Mesendoderm (in vitro differentiated cells): ENCODE measurements around the gene PDIA5.

Experiments
- DNase-seq: peaks from one replicate; pipeline ENCODE4 v3.0.0; 2013
- H2AK5ac ChIP-seq: 2 replicates; pipeline ENCODE4 v1.6.1; 2013; ENCODE audit warnings: low read length, inconsistent platforms
- H2BK120ac ChIP-seq: 2 replicates; pipeline ENCODE4 v1.6.1; 2013; ENCODE audit warnings: low read depth, mild to moderate bottlenecking, low read length, moderate library complexity, mixed read lengths
- H2BK15ac ChIP-seq: replicated peaks from 2 replicates; pipeline ENCODE4 v1.6.1; 2013; ENCODE audit warnings: low read depth, mild to moderate bottlenecking, moderate library complexity
- H2BK5ac ChIP-seq: 2 replicates; pipeline ENCODE4 v1.6.1; 2013; ENCODE audit warnings: low read length, inconsistent platforms
- H3K18ac ChIP-seq: 2 replicates; pipeline ENCODE4 v1.6.1; 2013; ENCODE audit warnings: mild to moderate bottlenecking, low read length, mixed read lengths
- H3K23ac ChIP-seq: one replicate; pipeline ENCODE4 v1.6.1; 2013; ENCODE audit warnings: low read length
- H3K27ac ChIP-seq: 2 replicates; pipeline ENCODE4 v1.5.1; 2013; ENCODE audit warnings: low read depth, mild to moderate bottlenecking, inconsistent platforms, low read length, moderate library complexity
- H3K27me3 ChIP-seq: 2 replicates; pipeline ENCODE4 v1.6.1; 2013; ENCODE audit warnings: low read length, control low read depth, mild to moderate bottlenecking, inconsistent platforms; ENCODE audit not compliant: insufficient read depth, poor library complexity
- H3K36me3 ChIP-seq: 2 replicates; pipeline ENCODE4 v1.6.1; 2013; ENCODE audit warnings: low read length, inconsistent platforms; ENCODE audit not compliant: control insufficient read depth, insufficient read depth
- H3K4ac ChIP-seq: one replicate; pipeline ENCODE4 v1.6.1; 2013; ENCODE audit warnings: low read depth, mild to moderate bottlenecking, low read length, moderate library complexity
- H3K4me1 ChIP-seq: 2 replicates; pipeline ENCODE4 v1.6.1; 2013; ENCODE audit warnings: low read depth, low read length, inconsistent platforms; ENCODE audit not compliant: control insufficient read depth
- H3K4me2 ChIP-seq: 2 replicates; pipeline ENCODE4 v1.6.1; 2013; ENCODE audit warnings: low read length
- H3K4me3 ChIP-seq: 2 replicates; pipeline ENCODE4 v1.5.1; 2013; ENCODE audit warnings: mild to moderate bottlenecking, low read length
- H3K56ac ChIP-seq: one replicate; pipeline ENCODE4 v1.6.1; 2013; ENCODE audit warnings: low read length
- H3K79me1 ChIP-seq: 2 replicates; pipeline ENCODE4 v1.6.1; 2013; ENCODE audit warnings: low read length, inconsistent platforms
- H3K79me2 ChIP-seq: 2 replicates; pipeline ENCODE4 v1.6.1; 2013; ENCODE audit warnings: mild to moderate bottlenecking, low read length; ENCODE audit not compliant: control insufficient read depth, insufficient read depth
- H3K9ac ChIP-seq: 2 replicates; pipeline ENCODE4 v1.6.1; 2013; ENCODE audit warnings: low read length, inconsistent platforms
- H4K5ac ChIP-seq: one replicate; pipeline ENCODE4 v1.6.1; 2013; ENCODE audit warnings: low read length
- H4K8ac ChIP-seq: one replicate; pipeline ENCODE4 v1.6.1; 2013; ENCODE audit warnings: low read depth, mild to moderate bottlenecking, control low read depth, low read length, moderate library complexity
- WGBS: extraction: QIAGEN DNeasy Blood & Tissue Kit; methylation state at CpG from one replicate; pipeline ENCODE4 v1.1.7; 2013; ENCODE audit warnings: low lambda C conversion rate, missing lambda C conversion rate; ENCODE audit not compliant: insufficient coverage; ENCODE audit errors: extremely low coverage; 5-methylcytosine and 5-hydroxymethylcytosine counted together

The PDIA5 gene

GRCh38 chr3:123027292-123028232, 39.3 kb upstream of the PDIA5 start, which contains the start of gene SEMA5B:
TSS of gene SEMA5B (minus strand) at chr3:123027763. CDS start at chr3:122961263, 66,500 bp downstream.
- peak; percentile 93 for DNase-seq
- Histone ChIP-seq H3K36me3 (no peaks in the 10 kb centered on the region), H3K4me2 (peak within 1 kb of the TSS; percentile 94), H4K8ac (no peak within 1 kb of the TSS), H3K9ac (peak within 1 kb of the TSS; percentile 82), H3K79me2 (no peaks in the 10 kb centered on the region), H3K79me1 (peaks cover 2% of the 10 kb centered on the region), H3K27me3 (peaks cover 3% of the 10 kb centered on the region), H3K27ac (no peak within 1 kb of the TSS), H3K4me1 (peaks cover 2% of the 10 kb centered on the region), H2BK5ac (no peak within 1 kb of the TSS), H2BK15ac (no peak within 1 kb of the TSS), H4K5ac (no peak within 1 kb of the TSS), H3K4me3 (peak within 1 kb of the TSS; percentile 59), H3K56ac (peak within 1 kb of the TSS; percentile 93), H2BK120ac (no peak within 1 kb of the TSS), H3K4ac (no peak within 1 kb of the TSS), H2AK5ac (no peak within 1 kb of the TSS), H3K18ac (peak within 1 kb of the TSS; percentile 21), H3K23ac (peak within 1 kb of the TSS; percentile 17)
- no CpG with 5 or more reads among the region's 94 CpGs for WGBS

- Histone ChIP-seq H3K4me2 (peak overlapping the region; percentile 94), H2BK15ac (no peak overlapping the region), H3K9ac (peak overlapping the region; percentile 58), H3K4me1 (peaks cover 2% of the 10 kb centered on the region), H4K5ac (no peak overlapping the region), H4K8ac (no peak overlapping the region), H3K4ac (no peak overlapping the region), H3K56ac (peak overlapping the region; percentile 61), H3K4me3 (peak overlapping the region; percentile 3), H3K27me3 (peaks cover 3% of the 10 kb centered on the region), H3K79me1 (peaks cover 2% of the 10 kb centered on the region), H3K18ac (peak overlapping the region; percentile 21), H3K79me2 (no peaks in the 10 kb centered on the region), H3K27ac (no peak overlapping the region), H2AK5ac (no peak overlapping the region), H3K23ac (no peak overlapping the region), H3K36me3 (no peaks in the 10 kb centered on the region), H2BK5ac (no peak overlapping the region), H2BK120ac (no peak overlapping the region)
- WGBS, result no CpG with 5 or more reads among the region's 21 CpGs
- peak; percentile 94 for DNase-seq
Observed at GRCh38 chr3:123028233-123028828, 38.5 kb upstream of the PDIA5 start.

GRCh38 chr3:123031051-123031450, 35.8 kb upstream of the PDIA5 start:
- no peak overlapping the region for H3K4me2 ChIP-seq

GRCh38 chr3:123032057-123032456, 34.8 kb upstream of the PDIA5 start:
- no peak overlapping the region for H2AK5ac ChIP-seq
- H3K27ac ChIP-seq, result no peak overlapping the region
- H3K4ac ChIP-seq, result no peak overlapping the region
- H2BK5ac ChIP-seq, result no peak overlapping the region
- DNase-seq, result no peak
- no peak overlapping the region for H3K9ac ChIP-seq
- H3K36me3 ChIP-seq, result no peaks in the 10 kb centered on the region
- H2BK15ac ChIP-seq, result no peak overlapping the region
- no peaks in the 10 kb centered on the region for H3K79me1 ChIP-seq
- H3K18ac ChIP-seq, result no peak overlapping the region
- H3K79me2 ChIP-seq, result no peaks in the 10 kb centered on the region
- H3K4me2 ChIP-seq, result no peak overlapping the region
- no peak overlapping the region for H3K56ac ChIP-seq
- WGBS, result no CpG with 5 or more reads among the region's 3 CpGs
- no peak overlapping the region for H4K5ac ChIP-seq
- H4K8ac ChIP-seq, result no peak overlapping the region
- no peaks in the 10 kb centered on the region for H3K27me3 ChIP-seq
- H2BK120ac ChIP-seq, result no peak overlapping the region
- no peak overlapping the region for H3K23ac ChIP-seq
- peaks cover 3% of the 10 kb centered on the region for H3K4me1 ChIP-seq
- H3K4me3 ChIP-seq, result no peak overlapping the region

More at GRCh38 chr3:123031051-123031450, 35.8 kb upstream of the PDIA5 start:
- peaks cover 3% of the 10 kb centered on the region for H3K4me1 ChIP-seq
- H3K36me3 ChIP-seq, result no peaks in the 10 kb centered on the region
- WGBS, result no CpG with 5 or more reads among the region's 4 CpGs
- no peak overlapping the region for H2AK5ac ChIP-seq
- peak; percentile 85 for DNase-seq
- no peak overlapping the region for H3K56ac ChIP-seq
- no peak overlapping the region for H3K23ac ChIP-seq
- H3K79me1 ChIP-seq, result no peaks in the 10 kb centered on the region
- no peak overlapping the region for H4K5ac ChIP-seq
- H3K27me3 ChIP-seq, result no peaks in the 10 kb centered on the region
- no peaks in the 10 kb centered on the region for H3K79me2 ChIP-seq
- H2BK120ac ChIP-seq, result no peak overlapping the region
- no peak overlapping the region for H3K18ac ChIP-seq
- H3K9ac ChIP-seq, result no peak overlapping the region
- H2BK15ac ChIP-seq, result no peak overlapping the region
- H2BK5ac ChIP-seq, result no peak overlapping the region
- H3K4me3 ChIP-seq, result no peak overlapping the region
- no peak overlapping the region for H4K8ac ChIP-seq
- no peak overlapping the region for H3K27ac ChIP-seq
- H3K4ac ChIP-seq, result no peak overlapping the region

DNA sequence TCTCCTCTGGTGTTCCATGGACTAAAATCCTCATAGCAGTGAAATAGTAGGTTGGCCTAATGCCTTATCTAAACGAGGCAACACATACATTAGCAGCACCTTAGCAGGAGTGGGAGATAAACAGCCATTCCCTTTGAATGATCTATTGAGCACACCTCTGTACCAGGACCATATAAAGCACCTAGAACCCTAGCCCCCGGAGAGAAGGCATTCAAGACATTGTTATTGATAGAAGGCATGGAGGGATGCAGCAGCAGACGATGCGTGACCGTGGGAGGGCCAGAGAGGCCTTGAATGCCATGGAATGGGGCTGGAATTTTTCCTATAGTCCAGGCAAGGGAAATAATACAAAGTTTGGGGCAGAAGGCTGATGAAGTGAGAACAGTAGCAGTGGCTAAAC, 32.7 kb upstream of the PDIA5 start:
- Histone ChIP-seq H4K8ac (no peak overlapping the region), H3K4ac (no peak overlapping the region), H3K79me1 (no peaks in the 10 kb centered on the region), H4K5ac (no peak overlapping the region), H3K18ac (no peak overlapping the region), H3K23ac (no peak overlapping the region), H3K9ac (no peak overlapping the region), H3K4me3 (no peak overlapping the region), H3K36me3 (no peaks in the 10 kb centered on the region), H2AK5ac (no peak overlapping the region), H3K27ac (no peak overlapping the region), H2BK15ac (no peak overlapping the region), H2BK120ac (no peak overlapping the region), H3K79me2 (no peaks in the 10 kb centered on the region), H3K4me2 (no peak overlapping the region), H3K4me1 (peaks cover 3% of the 10 kb centered on the region), H3K27me3 (no peaks in the 10 kb centered on the region), H3K56ac (no peak overlapping the region), H2BK5ac (no peak overlapping the region)
- DNase-seq, result peak; percentile 64
- no CpG with 5 or more reads among the region's 5 CpGs for WGBS
